ENCODE measurements around the gene TRPV5. TPM values are rescaled to one million over a fixed set of nuclear protein-coding genes. Genes with fewer than 3 reads are reported as not detected.

TRPV5 gene
- total RNA-seq, 4 donors from 2014 or later, result 0.17 TPM; not detected in 3

GRCh38 chr7:142881586-142882337, 51.8 kb downstream of the TRPV5 start:
- WGBS, result 87% methylated on average over 9 of the region's 9 CpGs
- Histone ChIP-seq H3K27ac (replicated peaks in 1 of 4) (no peak overlapping the region), H3K27me3 (peaks cover 0 to 57% (median 0%) of the 10 kb centered on the region in 4 donors), H3K4me3 (no peak overlapping the region), H3K9me3 (no peaks in the 10 kb centered on the region), H3K36me3 (no peaks in the 10 kb centered on the region), H3K4me1 (no peaks in the 10 kb centered on the region)
- no peak for DNase-seq (ENCODE audit: extremely low spot score)
- TF ChIP-seq POLR2AphosphoS5 (IDR thresholded peaks at IDR 0.05) (no peak), CTCF (IDR thresholded peaks at IDR 0.05) (no peak), EP300 (IDR thresholded peaks at IDR 0.05) (no peak), POLR2A (IDR thresholded peaks at IDR 0.05; ENCODE audit: low read depth) (no peak)
- intact Hi-C loops (cut with DNase I), result no loop called here

- H3K4me3 ChIP-seq, result no peak overlapping the region
- intact Hi-C loops (cut with DNase I), result no loop called here
- WGBS, result 29% methylated on average over 8 of the region's 8 CpGs
- TF ChIP-seq CTCF (IDR thresholded peaks at IDR 0.05) (peak; percentile 19 to 53 (median 36)), POLR2AphosphoS5 (IDR thresholded peaks at IDR 0.05) (no peak)
- DNase-seq (ENCODE audit: extremely low spot score), result no peak
- no peak overlapping the region for H3K27ac ChIP-seq (replicated peaks in 1 of 4)
- H3K27me3 ChIP-seq, result peaks cover 0 to 58% (median 0%) of the 10 kb centered on the region in 4 donors
- no peaks in the 10 kb centered on the region for H3K36me3 ChIP-seq
- H3K9me3 ChIP-seq, result no peaks in the 10 kb centered on the region
- no peaks in the 10 kb centered on the region for H3K4me1 ChIP-seq
These were observed 52.6 kb downstream of the TRPV5 start for GRCh38 chr7:142880876-142881505.

- H3K4me1 ChIP-seq, result no peaks in the 10 kb centered on the region
- TF ChIP-seq POLR2A (IDR thresholded peaks at IDR 0.05; ENCODE audit: low read depth) (no peak), EP300 (IDR thresholded peaks at IDR 0.05) (no peak), CTCF (IDR thresholded peaks at IDR 0.05) (no peak), POLR2AphosphoS5 (IDR thresholded peaks at IDR 0.05) (no peak)
- WGBS, result 91% methylated on average over 5 of the region's 5 CpGs
- DNase-seq (ENCODE audit: extremely low spot score), result no peak
- intact Hi-C loops (cut with DNase I), result no loop called here
- H3K9me3 ChIP-seq, result no peaks in the 10 kb centered on the region
- H3K36me3 ChIP-seq, result no peaks in the 10 kb centered on the region
- H3K4me3 ChIP-seq, result no peak overlapping the region
- H3K27me3 ChIP-seq, result peaks cover 0 to 44% (median 0%) of the 10 kb centered on the region in 4 donors
- H3K27ac ChIP-seq (replicated peaks in 1 of 4), result no peak overlapping the region
These were observed 54.5 kb downstream of the TRPV5 start for GRCh38 chr7:142879060-142879459.

GRCh38 chr7:142878315-142878714, 55.2 kb downstream of the TRPV5 start:
- no peaks in the 10 kb centered on the region for H3K36me3 ChIP-seq
- peaks cover 0 to 37% (median 0%) of the 10 kb centered on the region in 4 donors for H3K27me3 ChIP-seq
- no peaks in the 10 kb centered on the region for H3K4me1 ChIP-seq
- 74% methylated on average over 3 of the region's 3 CpGs for WGBS
- no peak overlapping the region for H3K4me3 ChIP-seq
- intact Hi-C loops (cut with DNase I), result no loop called here
- no peak overlapping the region for H3K27ac ChIP-seq (replicated peaks in 1 of 4)
- H3K9me3 ChIP-seq, result no peaks in the 10 kb centered on the region
- DNase-seq (ENCODE audit: extremely low spot score), result no peak
- TF ChIP-seq POLR2AphosphoS5 (IDR thresholded peaks at IDR 0.05), result no peak
- TF ChIP-seq CTCF (IDR thresholded peaks at IDR 0.05), result no peak
- TF ChIP-seq POLR2A (IDR thresholded peaks at IDR 0.05; ENCODE audit: low read depth), result no peak
- no peak for TF ChIP-seq EP300 (IDR thresholded peaks at IDR 0.05)
